HEK293 (cell line): ENCODE results near the gene BTBD10.

Experiments used
- CTCF ChIA-PET: fragments of 350-600 bp; formaldehyde crosslinking; extraction: SDS; loops from one replicate; lab custom pipeline; 2021; ENCODE audit warnings: antibody characterized with exemption; lab: Yijun Ruan, JAX
- POLR2A ChIA-PET: fragments of 300-600 bp; formaldehyde crosslinking; extraction: SDS; loops from one replicate; lab custom pipeline; 2020; ENCODE audit warnings: antibody characterized with exemption, inconsistent platforms; lab: Yijun Ruan, JAX
- H3K27ac ChIP-seq: fragments of 200-500 bp; sonication (Bioruptor generic); 2 replicates; pipeline ENCODE4 v1.5.1; 2014; ENCODE audit warnings: low read depth, low read length, control low read depth, inconsistent platforms; ENCODE audit errors: extremely low read depth
- H3K36me3 ChIP-seq, 2 experiments: fragments of 200-500 bp in 1 of 2; sonication (Bioruptor generic) in 1 of 2; 1 replicate in 1 of 2; 2 replicates in 1 of 2; pipeline ENCODE4 v1.5.1; 2014 to 2017; ENCODE audit warnings: inconsistent platforms in 2 of 2, low read length in 2 of 2; ENCODE audit not compliant: control insufficient read depth in 2 of 2, insufficient read depth in 1 of 2
- H3K4me1 ChIP-seq: fragments of 200-500 bp; sonication (Bioruptor generic); 2 replicates; pipeline ENCODE4 v1.5.1; 2014; ENCODE audit warnings: mild to moderate bottlenecking, low read length, inconsistent platforms; ENCODE audit not compliant: control insufficient read depth, insufficient read depth
- H3K4me3 ChIP-seq: 2 replicates; pipeline ENCODE4 v1.5.1; 2011; ENCODE audit warnings: low read depth, mild to moderate bottlenecking, control low read depth, low read length, moderate library complexity
- H3K9me3 ChIP-seq: fragments of 200-500 bp; sonication (Bioruptor generic); 2 replicates; pipeline ENCODE4 v1.5.1; 2014; ENCODE audit warnings: low read depth, low read length, inconsistent platforms; ENCODE audit not compliant: control insufficient read depth, insufficient read depth
- GLIS1 ChIP-seq: fragments of 450-650 bp; formaldehyde crosslinking; IDR thresholded peaks from 2 replicates; pipeline ENCODE4 v1.5.1; 2016; ENCODE audit warnings: missing biosample characterization, missing genetic modification characterization
- KLF10 ChIP-seq: fragments of 450-650 bp; IDR thresholded peaks from 2 replicates; pipeline ENCODE4 v1.5.1; 2018; ENCODE audit warnings: missing biosample characterization, mild to moderate bottlenecking, missing genetic modification characterization
- KLF7 ChIP-seq: fragments of 450-650 bp; formaldehyde crosslinking; IDR thresholded peaks from 2 replicates; pipeline ENCODE4 v1.5.1; 2016; ENCODE audit warnings: missing biosample characterization, missing genetic modification characterization, borderline replicate concordance
- KLF8 ChIP-seq: fragments of 450-650 bp; formaldehyde crosslinking; IDR thresholded peaks from 2 replicates; pipeline ENCODE4 v1.5.1; 2016; ENCODE audit warnings: missing biosample characterization, missing genetic modification characterization
- MEIS1 ChIP-seq: sonication (generic); formaldehyde crosslinking; IDR thresholded peaks from 2 replicates; pipeline ENCODE4 v1.8.1; 2022; ENCODE audit warnings: missing genetic modification reagents, mild to moderate bottlenecking, borderline replicate concordance
- SCRT2 ChIP-seq: fragments of 450-650 bp; formaldehyde crosslinking; IDR thresholded peaks from 2 replicates; pipeline ENCODE4 v1.5.1; 2016; ENCODE audit warnings: missing biosample characterization, missing genetic modification characterization
- SP2 ChIP-seq: fragments of 450-650 bp; formaldehyde crosslinking; IDR thresholded peaks from 2 replicates; pipeline ENCODE4 v1.5.1; 2016; ENCODE audit warnings: missing biosample characterization, missing genetic modification characterization
- ZBTB17 ChIP-seq: fragments of 450-650 bp; formaldehyde crosslinking; IDR thresholded peaks from 2 replicates; pipeline ENCODE4 v1.5.1; 2016; ENCODE audit warnings: missing biosample characterization, missing genetic modification characterization
- ZBTB20 ChIP-seq: fragments of 450-650 bp; formaldehyde crosslinking; IDR thresholded peaks from 2 replicates; pipeline ENCODE4 v1.5.1; 2016; ENCODE audit warnings: missing biosample characterization, missing genetic modification characterization
- ZBTB8A ChIP-seq: fragments of 450-650 bp; formaldehyde crosslinking; IDR thresholded peaks from 2 replicates; pipeline ENCODE4 v1.5.1; 2016; ENCODE audit warnings: missing biosample characterization, missing genetic modification characterization
- ZNF112 ChIP-seq: fragments of 450-650 bp; formaldehyde crosslinking; IDR thresholded peaks from 2 replicates; pipeline ENCODE4 v1.5.0; 2017; ENCODE audit warnings: missing biosample characterization, missing genetic modification characterization
- ZNF121 ChIP-seq: fragments of 450-650 bp; formaldehyde crosslinking; IDR thresholded peaks from 2 replicates; pipeline ENCODE4 v1.5.1; 2016; ENCODE audit warnings: missing biosample characterization, missing genetic modification characterization
- ZNF174 ChIP-seq: fragments of 450-650 bp; formaldehyde crosslinking; IDR thresholded peaks from 2 replicates; pipeline ENCODE4 v1.5.0; 2017; ENCODE audit warnings: missing biosample characterization, mild to moderate bottlenecking, missing genetic modification characterization
- ZNF23 ChIP-seq: fragments of 450-650 bp; formaldehyde crosslinking; IDR thresholded peaks from 2 replicates; pipeline ENCODE4 v1.5.1; 2016; ENCODE audit warnings: missing biosample characterization, missing genetic modification characterization, borderline replicate concordance
- ZNF274 ChIP-seq, 2 experiments: fragments of 200-500 bp in 1 of 2; fragments of 450-650 bp in 1 of 2; sonication (Bioruptor generic) in 1 of 2; formaldehyde crosslinking in 1 of 2; IDR thresholded peaks; 2 replicates each; pipeline versions ENCODE4 v1.5.1 to v1.6.1; 2014 to 2016; ENCODE audit warnings: borderline replicate concordance in 1 of 2, inconsistent platforms in 1 of 2, low read length in 1 of 2, missing biosample characterization in 1 of 2, missing genetic modification characterization in 1 of 2
- ZNF341 ChIP-seq: fragments of 450-650 bp; formaldehyde crosslinking; IDR thresholded peaks from 2 replicates; pipeline ENCODE4; 2016; ENCODE audit warnings: low read depth, missing biosample characterization, missing genetic modification characterization
- ZNF350 ChIP-seq: fragments of 450-650 bp; formaldehyde crosslinking; IDR thresholded peaks from 2 replicates; pipeline ENCODE4 v1.5.0; 2017; ENCODE audit warnings: missing biosample characterization, mild to moderate bottlenecking, missing genetic modification characterization
- ZNF600 ChIP-seq: fragments of 450-650 bp; formaldehyde crosslinking; IDR thresholded peaks from 2 replicates; pipeline ENCODE4 v1.5.1; 2016; ENCODE audit warnings: missing biosample characterization, missing genetic modification characterization
- ZNF610 ChIP-seq: fragments of 450-650 bp; formaldehyde crosslinking; IDR thresholded peaks from 2 replicates; pipeline ENCODE4 v1.5.1; 2016; ENCODE audit warnings: missing biosample characterization, missing genetic modification characterization, borderline replicate concordance
- ZNF624 ChIP-seq: fragments of 450-650 bp; formaldehyde crosslinking; IDR thresholded peaks from 2 replicates; pipeline ENCODE4 v1.5.1; 2017; ENCODE audit warnings: missing biosample characterization, missing genetic modification characterization
- ZNF76 ChIP-seq: fragments of 450-650 bp; formaldehyde crosslinking; IDR thresholded peaks from 2 replicates; pipeline ENCODE4; 2016; ENCODE audit warnings: low read depth, missing biosample characterization, missing genetic modification characterization, borderline replicate concordance
- ZNF776 ChIP-seq: fragments of 450-650 bp; formaldehyde crosslinking; IDR thresholded peaks from 2 replicates; pipeline ENCODE4 v1.5.0; 2017; ENCODE audit warnings: missing biosample characterization, missing genetic modification characterization, borderline replicate concordance
- ZNF791 ChIP-seq: fragments of 450-650 bp; formaldehyde crosslinking; IDR thresholded peaks from 2 replicates; pipeline ENCODE4 v1.5.1; 2016; ENCODE audit warnings: missing biosample characterization, missing genetic modification characterization
- ZXDB ChIP-seq: fragments of 450-650 bp; formaldehyde crosslinking; IDR thresholded peaks from 2 replicates; pipeline ENCODE4 v1.5.1; 2016; ENCODE audit warnings: missing biosample characterization, missing genetic modification characterization
- TF ChIP-seq, protein P1 (sequence below): fragments of 450-650 bp; formaldehyde crosslinking; IDR thresholded peaks from 2 replicates; pipeline ENCODE4; 2016; ENCODE audit warnings: missing biosample characterization, missing genetic modification characterization
- TF ChIP-seq, protein P2 (sequence below): fragments of 450-650 bp; formaldehyde crosslinking; IDR thresholded peaks from 2 replicates; pipeline ENCODE4 v1.5.1; 2016; ENCODE audit warnings: missing biosample characterization, missing genetic modification characterization
- TF ChIP-seq, protein P3 (sequence below): fragments of 450-650 bp; formaldehyde crosslinking; IDR thresholded peaks from 2 replicates; pipeline ENCODE4 v1.5.1; 2017; ENCODE audit warnings: missing biosample characterization, missing genetic modification characterization
- TF ChIP-seq, protein P4 (sequence below): fragments of 450-650 bp; formaldehyde crosslinking; IDR thresholded peaks from 2 replicates; pipeline ENCODE4 v1.5.1; 2017; ENCODE audit warnings: missing biosample characterization, missing genetic modification characterization
- TF ChIP-seq, protein P5 (sequence below): fragments of 450-650 bp; formaldehyde crosslinking; IDR thresholded peaks from 2 replicates; pipeline ENCODE4 v1.5.1; 2017; ENCODE audit warnings: missing biosample characterization, missing genetic modification characterization

The BTBD10 gene

DNA sequence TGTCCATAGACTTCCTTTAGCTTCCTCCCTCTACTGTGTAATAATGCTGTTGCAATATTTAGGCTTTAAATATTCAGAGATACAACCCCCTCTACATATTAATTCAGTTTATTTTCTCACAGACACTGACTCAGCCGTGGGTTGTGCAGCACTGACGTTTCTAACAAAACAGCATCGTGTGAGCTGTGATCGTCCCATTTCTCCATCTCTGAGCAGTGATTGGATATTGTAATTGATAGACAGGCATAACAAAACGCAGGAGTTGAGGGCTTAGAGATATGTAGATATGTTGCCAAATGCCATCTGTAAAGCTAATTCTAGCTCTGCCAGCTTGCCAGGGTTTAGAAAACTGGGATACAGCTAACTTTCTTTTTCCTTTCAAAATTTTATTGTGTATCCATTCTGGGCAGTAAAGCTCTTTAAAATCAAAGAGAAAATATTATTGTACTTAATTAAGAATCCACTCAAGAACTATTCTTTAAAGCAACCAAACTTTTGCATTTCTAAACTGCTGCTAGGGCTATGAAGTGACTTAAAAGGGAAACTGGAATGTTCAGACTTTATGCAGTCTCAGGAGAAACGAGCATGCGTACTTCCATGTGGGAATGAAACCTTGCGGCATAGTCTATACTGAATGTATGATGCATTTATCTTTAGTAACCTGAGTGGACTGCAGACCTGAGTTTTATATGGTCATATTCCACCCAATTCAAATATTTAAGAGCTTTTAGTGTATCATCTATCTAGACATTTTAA, 22.7 kb downstream of the BTBD10 start:
- POLR2A ChIA-PET = interaction anchor here (1.5 kb wide), 1 partner anchor 23 kb away, joined by 10 read pairs; the partner anchor contains the start of gene BTBD10
- H3K4me3 ChIP-seq = peak overlapping the region; percentile 37
- TF ChIP-seq ZNF112 (tag by site-specific recombination) = no peak
- TF ChIP-seq ZNF350 (tag by site-specific recombination) = 0 out of 2 replicates have a peak, but pooled peaks have one; percentile 56
- no peak for TF ChIP-seq ZNF121 (tag by site-specific recombination)
- TF ChIP-seq SP2 (tag by site-specific recombination) = peak; percentile 68
- no peak for TF ChIP-seq ZNF341 (tag by site-specific recombination)
- no peak for TF ChIP-seq SCRT2 (tag by site-specific recombination)
- TF ChIP-seq KLF7 = no peak
- TF ChIP-seq ZBTB17 (tag by site-specific recombination) = peak; percentile 61
- TF ChIP-seq, protein P1, sequence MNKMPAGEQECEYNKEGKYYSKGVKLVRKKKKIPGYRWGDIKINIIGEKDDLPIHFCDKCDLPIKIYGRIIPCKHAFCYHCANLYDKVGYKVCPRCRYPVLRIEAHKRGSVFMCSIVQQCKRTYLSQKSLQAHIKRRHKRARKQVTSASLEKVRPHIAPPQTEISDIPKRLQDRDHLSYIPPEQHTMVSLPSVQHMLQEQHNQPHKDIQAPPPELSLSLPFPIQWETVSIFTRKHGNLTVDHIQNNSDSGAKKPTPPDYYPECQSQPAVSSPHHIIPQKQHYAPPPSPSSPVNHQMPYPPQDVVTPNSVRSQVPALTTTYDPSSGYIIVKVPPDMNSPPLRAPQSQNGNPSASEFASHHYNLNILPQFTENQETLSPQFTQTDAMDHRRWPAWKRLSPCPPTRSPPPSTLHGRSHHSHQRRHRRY (tag by site-specific recombination) = no peak
- TF ChIP-seq, protein P2, sequence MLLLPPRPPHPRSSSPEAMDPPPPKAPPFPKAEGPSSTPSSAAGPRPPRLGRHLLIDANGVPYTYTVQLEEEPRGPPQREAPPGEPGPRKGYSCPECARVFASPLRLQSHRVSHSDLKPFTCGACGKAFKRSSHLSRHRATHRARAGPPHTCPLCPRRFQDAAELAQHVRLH (tag by site-specific recombination) = no peak
- TF ChIP-seq ZXDB (tag by site-specific recombination) = no peak
- H3K9me3 ChIP-seq = no peaks in the 10 kb centered on the region
- no peaks in the 10 kb centered on the region for H3K36me3 ChIP-seq
- H3K27ac ChIP-seq = no peak overlapping the region
- CTCF ChIA-PET = interaction anchor here (0.6 to 0.7 kb wide), 3 partner anchors 14 to 217 kb away, joined by 3 read pairs; no protein-coding TSS in a partner anchor
- no peaks in the 10 kb centered on the region for H3K4me1 ChIP-seq

DNA sequence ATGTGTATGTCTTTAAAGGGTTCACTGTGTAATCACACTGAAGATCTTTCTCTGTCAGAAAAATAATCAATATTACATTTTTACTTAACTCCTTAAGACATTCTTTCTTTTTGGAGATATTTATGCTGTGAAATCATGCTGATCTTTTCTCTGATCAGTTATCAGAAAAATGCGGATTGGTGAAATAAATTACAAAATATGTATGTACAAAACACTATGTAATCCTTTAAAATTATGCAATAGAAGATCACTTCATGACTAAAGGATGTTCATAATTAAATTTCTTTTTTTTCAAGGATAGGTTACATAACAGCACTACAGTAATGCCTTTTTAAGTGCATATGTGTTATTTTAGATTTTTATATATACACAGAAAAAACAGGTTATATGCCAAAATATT, 24.7 kb downstream of the BTBD10 start:
- ChIA-PET POLR2A (interaction anchor here (0.7 kb wide), 1 partner anchor 25 kb away, joined by 4 read pairs; the partner anchor contains the start of gene BTBD10), CTCF (interaction anchor here (0.7 to 0.8 kb wide), 2 partner anchors 85 to 142 kb away, joined by 4 to 6 read pairs; no protein-coding TSS in a partner anchor)
- TF ChIP-seq KLF10 (tag by site-specific recombination) = no peak
- no peak for TF ChIP-seq ZNF600 (tag by site-specific recombination)
- TF ChIP-seq ZBTB8A (tag by site-specific recombination) = no peak
- no peak for TF ChIP-seq ZNF23
- TF ChIP-seq ZBTB20 (tag by site-specific recombination) = no peak
- no peak for TF ChIP-seq ZNF791 (tag by site-specific recombination)
- no peak for TF ChIP-seq ZNF174 (tag by site-specific recombination)
- TF ChIP-seq ZNF624 (tag by site-specific recombination) = no peak
- TF ChIP-seq ZNF121 (tag by site-specific recombination) = no peak
- no peak for TF ChIP-seq ZNF610 (tag by site-specific recombination)
- no peak for TF ChIP-seq ZNF776 (tag by site-specific recombination)
- no peak for TF ChIP-seq GLIS1 (tag by site-specific recombination)
- TF ChIP-seq, protein P3, sequence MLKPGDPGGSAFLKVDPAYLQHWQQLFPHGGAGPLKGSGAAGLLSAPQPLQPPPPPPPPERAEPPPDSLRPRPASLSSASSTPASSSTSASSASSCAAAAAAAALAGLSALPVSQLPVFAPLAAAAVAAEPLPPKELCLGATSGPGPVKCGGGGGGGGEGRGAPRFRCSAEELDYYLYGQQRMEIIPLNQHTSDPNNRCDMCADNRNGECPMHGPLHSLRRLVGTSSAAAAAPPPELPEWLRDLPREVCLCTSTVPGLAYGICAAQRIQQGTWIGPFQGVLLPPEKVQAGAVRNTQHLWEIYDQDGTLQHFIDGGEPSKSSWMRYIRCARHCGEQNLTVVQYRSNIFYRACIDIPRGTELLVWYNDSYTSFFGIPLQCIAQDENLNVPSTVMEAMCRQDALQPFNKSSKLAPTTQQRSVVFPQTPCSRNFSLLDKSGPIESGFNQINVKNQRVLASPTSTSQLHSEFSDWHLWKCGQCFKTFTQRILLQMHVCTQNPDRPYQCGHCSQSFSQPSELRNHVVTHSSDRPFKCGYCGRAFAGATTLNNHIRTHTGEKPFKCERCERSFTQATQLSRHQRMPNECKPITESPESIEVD (tag by site-specific recombination) = no peak
- no peak for TF ChIP-seq ZNF274 (IDR thresholded peaks at IDR 0.05; ENCODE audit: low read length)
- TF ChIP-seq ZNF274 (tag by site-specific recombination; IDR thresholded peaks at IDR 0.05; ENCODE audit: borderline replicate concordance) = no peak
- TF ChIP-seq, protein P4, sequence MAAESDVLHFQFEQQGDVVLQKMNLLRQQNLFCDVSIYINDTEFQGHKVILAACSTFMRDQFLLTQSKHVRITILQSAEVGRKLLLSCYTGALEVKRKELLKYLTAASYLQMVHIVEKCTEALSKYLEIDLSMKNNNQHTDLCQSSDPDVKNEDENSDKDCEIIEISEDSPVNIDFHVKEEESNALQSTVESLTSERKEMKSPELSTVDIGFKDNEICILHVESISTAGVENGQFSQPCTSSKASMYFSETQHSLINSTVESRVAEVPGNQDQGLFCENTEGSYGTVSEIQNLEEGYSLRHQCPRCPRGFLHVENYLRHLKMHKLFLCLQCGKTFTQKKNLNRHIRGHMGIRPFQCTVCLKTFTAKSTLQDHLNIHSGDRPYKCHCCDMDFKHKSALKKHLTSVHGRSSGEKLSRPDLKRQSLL = no peak
- no peak for TF ChIP-seq MEIS1
- no peak for TF ChIP-seq KLF8 (tag by site-specific recombination)
- TF ChIP-seq, protein P5, sequence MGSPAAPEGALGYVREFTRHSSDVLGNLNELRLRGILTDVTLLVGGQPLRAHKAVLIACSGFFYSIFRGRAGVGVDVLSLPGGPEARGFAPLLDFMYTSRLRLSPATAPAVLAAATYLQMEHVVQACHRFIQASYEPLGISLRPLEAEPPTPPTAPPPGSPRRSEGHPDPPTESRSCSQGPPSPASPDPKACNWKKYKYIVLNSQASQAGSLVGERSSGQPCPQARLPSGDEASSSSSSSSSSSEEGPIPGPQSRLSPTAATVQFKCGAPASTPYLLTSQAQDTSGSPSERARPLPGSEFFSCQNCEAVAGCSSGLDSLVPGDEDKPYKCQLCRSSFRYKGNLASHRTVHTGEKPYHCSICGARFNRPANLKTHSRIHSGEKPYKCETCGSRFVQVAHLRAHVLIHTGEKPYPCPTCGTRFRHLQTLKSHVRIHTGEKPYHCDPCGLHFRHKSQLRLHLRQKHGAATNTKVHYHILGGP (tag by site-specific recombination) = no peak
- no peak for TF ChIP-seq ZNF76 (tag by site-specific recombination)
- TF ChIP-seq, all 188 proteins: peak for 0

More for the DNA sequence above, 24.7 kb downstream of the BTBD10 start:
- Histone ChIP-seq H3K4me1 (no peaks in the 10 kb centered on the region), H3K36me3 (no peaks in the 10 kb centered on the region), H3K27ac (no peak overlapping the region), H3K9me3 (no peaks in the 10 kb centered on the region), H3K4me3 (no peak overlapping the region)
